Gastrocnemius medialis (tissue), 4 donors: ENCODE measurements around the gene KCP. TPM values are rescaled to one million over a fixed set of nuclear protein-coding genes. Genes with fewer than 3 reads are reported as not detected.

Experiments used
- ATAC-seq, 2 donors: fragments of 150-250 bp; one replicate each; pipeline ENCODE4 v1.9.1; 2016
- DNase-seq, 2 donors: peaks; one replicate each; pipeline ENCODE4 v3.0.0-alpha.2; 2019
- H3K27ac ChIP-seq, 4 donors: fragments of 200-600 bp; sonication (generic); 1 replicate in 1 of 4; 2 replicates in 3 of 4; pipeline ENCODE4 v1.5.1; 2016 to 2018; ENCODE audit warnings: mild to moderate bottlenecking in 2 of 4, moderate library complexity in 1 of 4
- H3K27me3 ChIP-seq, 3 donors: fragments of 200-600 bp; sonication (generic) in 2 of 3; 1 replicate in 1 of 3; 2 replicates in 2 of 3; pipeline versions ENCODE4 v1.5.1 to v1.6.0; 2016 to 2019; ENCODE audit warnings: mild to moderate bottlenecking in 1 of 3, moderate library complexity in 1 of 3
- H3K36me3 ChIP-seq, 2 donors: fragments of 200-600 bp; sonication (generic) in 1 of 2; one replicate each; pipeline ENCODE4 v1.5.1; 2017 to 2018
- H3K4me1 ChIP-seq, 2 donors: fragments of 200-600 bp; sonication (generic) in 1 of 2; one replicate each; pipeline ENCODE4 v1.5.1; 2016 to 2017; ENCODE audit warnings: mild to moderate bottlenecking in 2 of 2
- H3K4me3 ChIP-seq, 4 donors: fragments of 200-600 bp; sonication (generic) in 3 of 4; 1 replicate in 1 of 4; 2 replicates in 3 of 4; pipeline ENCODE4 v1.5.1; 2016 to 2019; ENCODE audit warnings: mild to moderate bottlenecking in 2 of 4
- H3K9me3 ChIP-seq, 3 donors: fragments of 200-600 bp; sonication (generic) in 2 of 3; 1 replicate in 1 of 3; 2 replicates in 2 of 3; pipeline ENCODE4 v1.5.1; 2016 to 2019
- CTCF ChIP-seq, 5 experiments: fragments of 450-650 bp in 3 of 5; fragments of 200-600 bp in 2 of 5; sonication (generic) in 2 of 5; IDR thresholded peaks in 4 of 5; conservative IDR thresholded peaks in 1 of 5; 1 replicate in 4 of 5; 2 replicates in 1 of 5; pipeline ENCODE4 v1.5.1; 2016 to 2019; ENCODE audit warnings: antibody characterized with exemption in 5 of 5, mild to moderate bottlenecking in 3 of 5, moderate library complexity in 3 of 5
- POLR2A ChIP-seq, 2 donors: fragments of 450-650 bp; IDR thresholded peaks; one replicate each; pipeline ENCODE4 v1.6.1; 2017; ENCODE audit warnings: antibody characterized with exemption in 2 of 2, mild to moderate bottlenecking in 2 of 2, moderate library complexity in 2 of 2
- in situ Hi-C, 4 donors: fragments of 200-750 bp; cut with MboI; loops; one replicate each; pipeline versions ENCODE4 v1.15.0 to v1.8.0; 2017; ENCODE audit warnings: low sequenced_read_pairs in 4 of 4
- intact Hi-C: fragments of 100-400 bp; cut with DNase I; formaldehyde crosslinking; loops from one replicate; pipeline ENCODE4 v1.15.1; 2023; ENCODE audit warnings: low total_unique reads
- total RNA-seq, 4 donors: library from RNA; depleted of rRNA; stranded (reverse); fragments of >200 nt; gene quantifications; one replicate each; pipeline versions ENCODE4 v1.1.0 to v1.2.3, GENCODE V29; 2016

Gene KCP
- total RNA-seq, 4 donors from 2014 or later, result 0.10 TPM; not detected in 3

GRCh38 chr7:128928159-128928813, 17.8 kb upstream of the KCP start:
- no peak for ATAC-seq
- in situ Hi-C loops, result loop anchor here in 1 of 4 donors (10.0 kb wide), 1 partner anchor 177 kb away; no protein-coding TSS in a partner anchor
- Histone ChIP-seq H3K27ac (no peak overlapping the region), H3K4me3 (no peak overlapping the region), H3K36me3 (no peaks in the 10 kb centered on the region), H3K4me1 (no peaks in the 10 kb centered on the region), H3K27me3 (peaks cover 0 to 7% (median 4%) of the 10 kb centered on the region in 3 donors), H3K9me3 (no peaks in the 10 kb centered on the region)
- peak in 1 of 2 donors; percentile 4 for DNase-seq
- intact Hi-C loops, result no loop called here
- TF ChIP-seq CTCF (IDR thresholded peaks at IDR 0.05 in 4 of 5, conservative IDR thresholded peaks at IDR 0.05 in 1 of 5), result no peak
- TF ChIP-seq POLR2A (IDR thresholded peaks at IDR 0.05), result no peak

- Histone ChIP-seq H3K9me3 (no peaks in the 10 kb centered on the region), H3K27me3 (peaks cover 0 to 9% (median 6%) of the 10 kb centered on the region in 3 donors), H3K27ac (no peak overlapping the region), H3K36me3 (no peaks in the 10 kb centered on the region), H3K4me3 (no peak overlapping the region), H3K4me1 (no peaks in the 10 kb centered on the region)
- DNase-seq (no peak), ATAC-seq (no peak)
- no peak for TF ChIP-seq CTCF (IDR thresholded peaks at IDR 0.05 in 4 of 5, conservative IDR thresholded peaks at IDR 0.05 in 1 of 5)
- no peak for TF ChIP-seq POLR2A (IDR thresholded peaks at IDR 0.05)
- in situ Hi-C loops (loop anchor here in 1 of 4 donors (10.0 kb wide), 1 partner anchor 180 kb away; no protein-coding TSS in a partner anchor), intact Hi-C loops (no loop called here)
Measured at GRCh38 chr7:128924707-128925588, 14.4 kb upstream of the KCP start.

- in situ Hi-C loops, result loop anchor here in 1 of 4 donors (10.0 kb wide), 1 partner anchor 181 kb away; no protein-coding TSS in a partner anchor
- peak in 1 of 2 donors; percentile 2 for DNase-seq
- Histone ChIP-seq H3K4me1 (no peaks in the 10 kb centered on the region), H3K9me3 (no peaks in the 10 kb centered on the region), H3K4me3 (no peak overlapping the region), H3K27me3 (peaks cover 0 to 9% (median 6%) of the 10 kb centered on the region in 3 donors), H3K27ac (no peak overlapping the region), H3K36me3 (no peaks in the 10 kb centered on the region)
- ATAC-seq, result no peak
- intact Hi-C loops, result no loop called here
- TF ChIP-seq POLR2A (IDR thresholded peaks at IDR 0.05), result no peak
- TF ChIP-seq CTCF (IDR thresholded peaks at IDR 0.05 in 4 of 5, conservative IDR thresholded peaks at IDR 0.05 in 1 of 5), result no peak
Measured at GRCh38 chr7:128923411-128923800, 12.9 kb upstream of the KCP start.

- no peaks in the 10 kb centered on the region for H3K4me1 ChIP-seq
- TF ChIP-seq CTCF (IDR thresholded peaks at IDR 0.05 in 4 of 5, conservative IDR thresholded peaks at IDR 0.05 in 1 of 5) (no peak), POLR2A (IDR thresholded peaks at IDR 0.05) (no peak)
- ATAC-seq (no peak), DNase-seq (peak in 1 of 2 donors; percentile 5)
- H3K9me3 ChIP-seq, result no peaks in the 10 kb centered on the region
- intact Hi-C loops (no loop called here), in situ Hi-C loops (loop anchor here in 1 of 4 donors (10.0 kb wide), 1 partner anchor 182 kb away; no protein-coding TSS in a partner anchor)
- peaks cover 0 to 9% (median 6%) of the 10 kb centered on the region in 3 donors for H3K27me3 ChIP-seq
- H3K27ac ChIP-seq, result no peak overlapping the region
- H3K36me3 ChIP-seq, result no peaks in the 10 kb centered on the region
- no peak overlapping the region for H3K4me3 ChIP-seq
Measured at GRCh38 chr7:128922496-128923410, 12.2 kb upstream of the KCP start.
